Measurements from ENCODE around the gene PRKD2.

PRKD2 gene

DNA sequence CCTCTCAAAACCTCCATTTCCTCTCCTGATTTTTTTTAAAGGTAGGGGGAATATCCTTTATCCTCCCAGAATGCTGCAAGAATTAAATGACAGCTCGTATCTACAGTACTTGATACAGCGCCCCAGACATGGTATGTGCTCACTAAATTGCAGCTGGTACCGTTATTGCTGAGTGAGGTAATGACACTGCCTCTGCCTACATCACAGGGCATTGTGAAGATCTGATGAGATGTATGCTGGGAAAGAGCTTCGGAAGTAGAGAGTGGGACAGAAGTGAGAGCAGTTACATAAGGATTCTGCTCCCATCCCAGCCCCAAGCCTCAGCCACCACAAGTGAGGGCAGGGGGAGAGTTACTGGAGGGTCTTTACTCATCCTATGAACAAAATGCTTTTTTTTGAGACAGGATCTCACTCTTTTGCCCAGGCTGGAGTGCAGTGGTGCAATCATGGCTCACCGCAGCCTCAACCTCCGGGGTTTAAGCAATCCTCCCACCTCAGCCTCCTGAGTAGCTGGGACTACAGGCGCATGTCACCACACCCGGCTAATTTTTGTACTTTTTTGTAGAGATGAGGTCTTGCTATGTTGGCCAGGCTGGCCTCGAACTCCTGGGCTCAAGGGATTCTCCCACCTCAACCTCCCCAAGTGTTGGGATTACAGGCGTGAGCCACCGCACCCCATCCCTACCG is 27.2 kb upstream of the PRKD2 start:
- TF ChIP-seq, protein P1, sequence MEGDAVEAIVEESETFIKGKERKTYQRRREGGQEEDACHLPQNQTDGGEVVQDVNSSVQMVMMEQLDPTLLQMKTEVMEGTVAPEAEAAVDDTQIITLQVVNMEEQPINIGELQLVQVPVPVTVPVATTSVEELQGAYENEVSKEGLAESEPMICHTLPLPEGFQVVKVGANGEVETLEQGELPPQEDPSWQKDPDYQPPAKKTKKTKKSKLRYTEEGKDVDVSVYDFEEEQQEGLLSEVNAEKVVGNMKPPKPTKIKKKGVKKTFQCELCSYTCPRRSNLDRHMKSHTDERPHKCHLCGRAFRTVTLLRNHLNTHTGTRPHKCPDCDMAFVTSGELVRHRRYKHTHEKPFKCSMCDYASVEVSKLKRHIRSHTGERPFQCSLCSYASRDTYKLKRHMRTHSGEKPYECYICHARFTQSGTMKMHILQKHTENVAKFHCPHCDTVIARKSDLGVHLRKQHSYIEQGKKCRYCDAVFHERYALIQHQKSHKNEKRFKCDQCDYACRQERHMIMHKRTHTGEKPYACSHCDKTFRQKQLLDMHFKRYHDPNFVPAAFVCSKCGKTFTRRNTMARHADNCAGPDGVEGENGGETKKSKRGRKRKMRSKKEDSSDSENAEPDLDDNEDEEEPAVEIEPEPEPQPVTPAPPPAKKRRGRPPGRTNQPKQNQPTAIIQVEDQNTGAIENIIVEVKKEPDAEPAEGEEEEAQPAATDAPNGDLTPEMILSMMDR (IDR thresholded peaks at IDR 0.05; ENCODE audit: unreplicated experiment in 3 of 3): no peak
- Mint-ChIP-seq H3K36me3 (ENCODE audit: low read depth) (peaks cover 20% of the 10 kb centered on the region), H3K4me3 (peak overlapping the region; percentile 96 to 99 (median 98)), H3K4me1 (peaks cover 59% of the 10 kb centered on the region), H3K27me3 (ENCODE audit: low read depth) (no peaks in the 10 kb centered on the region), H3K9me3 (no peaks in the 10 kb centered on the region), H3K27ac (peak overlapping the region; percentile 26 to 81 (median 59))

DNA sequence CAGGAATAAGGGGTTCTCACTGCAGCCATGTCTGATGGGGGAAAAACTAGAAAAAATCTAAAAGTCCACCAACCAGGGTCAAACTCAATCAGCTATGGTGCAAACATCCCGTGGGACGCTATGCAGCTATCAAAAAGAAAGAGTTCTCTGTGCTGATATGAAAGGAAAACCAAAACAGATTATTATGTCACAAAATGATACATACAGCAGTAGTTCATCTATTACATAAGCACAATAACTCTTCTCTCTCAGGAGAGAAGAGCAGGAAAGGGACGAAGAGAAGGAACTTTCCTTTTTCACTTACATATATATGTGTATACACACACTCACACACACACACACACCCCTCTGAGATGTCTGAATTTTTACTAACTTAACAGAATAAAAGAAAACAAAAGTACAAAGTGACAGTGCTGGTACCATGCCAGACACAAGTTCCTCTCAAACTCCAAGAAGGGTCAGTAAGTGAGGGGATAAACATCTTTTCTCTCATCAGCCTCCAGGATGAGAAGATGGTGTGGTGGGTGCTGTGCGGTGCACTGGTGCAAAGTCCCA is 26.1 kb upstream of the PRKD2 start:
- Mint-ChIP-seq H3K27ac (peak overlapping the region in 1 of 3 experiments; percentile 59), H3K4me3 (peak overlapping the region; percentile 63 to 79 (median 68)), H3K9me3 (no peaks in the 10 kb centered on the region), H3K27me3 (ENCODE audit: low read depth) (no peaks in the 10 kb centered on the region), H3K4me1 (peaks cover 62% of the 10 kb centered on the region), H3K36me3 (ENCODE audit: low read depth) (peaks cover 17% of the 10 kb centered on the region)
- TF ChIP-seq, protein P1 (IDR thresholded peaks at IDR 0.05; ENCODE audit: unreplicated experiment in 3 of 3): no peak

DNA sequence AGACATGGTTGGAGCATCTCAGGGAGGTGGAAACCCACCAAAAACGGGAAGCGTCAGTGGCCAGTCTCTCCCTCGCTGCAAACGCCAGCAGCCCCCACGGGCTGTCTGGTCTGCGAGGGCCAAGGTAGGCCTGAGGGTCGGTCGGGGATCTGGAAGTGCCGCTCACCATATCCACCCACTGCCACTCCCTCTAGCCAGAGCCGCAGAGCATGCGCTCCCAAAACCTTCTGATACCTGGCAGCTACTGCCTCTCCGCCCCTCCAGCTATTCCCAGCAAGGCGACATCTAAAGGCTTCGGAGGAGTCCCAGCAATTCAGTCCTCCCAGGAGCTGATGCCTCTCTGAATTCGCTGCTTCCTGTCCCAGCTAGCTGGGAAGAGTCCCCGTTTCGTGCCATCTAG is 24.5 kb upstream of the PRKD2 start:
- H3K4me3 Mint-ChIP-seq: peak overlapping the region in 1 of 3 experiments; percentile 22
- H3K27me3 Mint-ChIP-seq (ENCODE audit: low read depth): no peaks in the 10 kb centered on the region
- peaks cover 69% of the 10 kb centered on the region for H3K4me1 Mint-ChIP-seq
- peaks cover 32% of the 10 kb centered on the region for H3K36me3 Mint-ChIP-seq (ENCODE audit: low read depth)
- H3K9me3 Mint-ChIP-seq: no peaks in the 10 kb centered on the region
- TF ChIP-seq, protein P1 (IDR thresholded peaks at IDR 0.05; ENCODE audit: unreplicated experiment in 3 of 3): no peak
- H3K27ac Mint-ChIP-seq: no peak overlapping the region

DNA sequence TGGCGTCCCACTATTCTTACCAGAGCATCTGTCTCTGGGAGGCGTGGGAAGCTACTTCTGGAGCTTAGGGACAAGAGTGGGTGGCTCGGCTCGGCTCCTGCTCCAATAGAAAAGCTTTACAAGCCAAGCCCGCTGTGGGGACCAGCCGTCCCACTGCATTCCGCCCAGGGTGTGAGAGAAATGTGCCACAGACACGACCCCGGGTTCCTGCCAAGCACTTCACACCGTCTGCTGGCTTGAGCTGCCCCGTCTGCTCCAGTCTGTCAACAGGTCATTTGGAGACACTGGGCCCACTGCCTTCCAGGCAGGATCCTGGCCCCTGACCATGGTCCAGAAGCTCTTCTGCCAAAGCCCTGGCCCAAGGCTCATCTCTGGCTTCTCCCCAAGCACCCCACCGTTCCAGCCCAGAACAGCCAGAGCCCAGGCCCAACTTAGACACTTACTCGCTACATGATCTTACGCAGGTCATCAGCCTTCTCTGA is 22.4 kb upstream of the PRKD2 start:
- peaks cover 59% of the 10 kb centered on the region for H3K4me1 Mint-ChIP-seq
- no peaks in the 10 kb centered on the region for H3K27me3 Mint-ChIP-seq (ENCODE audit: low read depth)
- peak overlapping the region; percentile 21 to 48 (median 47) for H3K27ac Mint-ChIP-seq
- TF ChIP-seq, protein P1 (IDR thresholded peaks at IDR 0.05; ENCODE audit: unreplicated experiment in 3 of 3): no peak
- no peaks in the 10 kb centered on the region for H3K9me3 Mint-ChIP-seq
- peak overlapping the region in 1 of 3 experiments; percentile 11 for H3K4me3 Mint-ChIP-seq
- H3K36me3 Mint-ChIP-seq (ENCODE audit: low read depth): peaks cover 34% of the 10 kb centered on the region

DNA sequence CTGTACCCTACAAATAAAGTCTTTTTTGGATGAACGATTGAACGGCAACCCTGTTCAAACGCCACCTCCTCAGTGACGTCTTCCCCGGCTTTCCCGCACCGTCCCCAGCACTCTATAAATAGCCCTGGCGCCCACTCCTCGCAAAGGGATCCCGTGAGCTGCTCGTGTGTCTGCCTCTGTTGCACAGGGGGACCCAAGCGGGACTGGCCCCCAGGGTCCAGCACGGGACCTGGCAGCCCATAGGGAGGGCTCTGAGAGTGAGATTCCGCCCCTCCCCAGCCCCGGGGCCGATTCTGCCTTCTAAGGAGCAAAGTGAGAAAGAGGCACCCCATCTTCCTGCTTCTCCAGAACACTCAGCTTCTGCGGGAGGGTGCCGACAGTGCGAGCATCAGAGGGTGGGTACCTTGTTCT is 20.9 kb upstream of the PRKD2 start:
- Mint-ChIP-seq H3K4me1 (peaks cover 47% of the 10 kb centered on the region), H3K36me3 (ENCODE audit: low read depth) (peaks cover 42% of the 10 kb centered on the region), H3K9me3 (no peaks in the 10 kb centered on the region), H3K27me3 (ENCODE audit: low read depth) (no peaks in the 10 kb centered on the region), H3K27ac (no peak overlapping the region), H3K4me3 (no peak overlapping the region)
- TF ChIP-seq, protein P1 (IDR thresholded peaks at IDR 0.05; ENCODE audit: unreplicated experiment in 3 of 3): no peak

Measured in nephron (organoid).